Measurements from ENCODE around the gene TOX3.

Gene TOX3

DNA sequence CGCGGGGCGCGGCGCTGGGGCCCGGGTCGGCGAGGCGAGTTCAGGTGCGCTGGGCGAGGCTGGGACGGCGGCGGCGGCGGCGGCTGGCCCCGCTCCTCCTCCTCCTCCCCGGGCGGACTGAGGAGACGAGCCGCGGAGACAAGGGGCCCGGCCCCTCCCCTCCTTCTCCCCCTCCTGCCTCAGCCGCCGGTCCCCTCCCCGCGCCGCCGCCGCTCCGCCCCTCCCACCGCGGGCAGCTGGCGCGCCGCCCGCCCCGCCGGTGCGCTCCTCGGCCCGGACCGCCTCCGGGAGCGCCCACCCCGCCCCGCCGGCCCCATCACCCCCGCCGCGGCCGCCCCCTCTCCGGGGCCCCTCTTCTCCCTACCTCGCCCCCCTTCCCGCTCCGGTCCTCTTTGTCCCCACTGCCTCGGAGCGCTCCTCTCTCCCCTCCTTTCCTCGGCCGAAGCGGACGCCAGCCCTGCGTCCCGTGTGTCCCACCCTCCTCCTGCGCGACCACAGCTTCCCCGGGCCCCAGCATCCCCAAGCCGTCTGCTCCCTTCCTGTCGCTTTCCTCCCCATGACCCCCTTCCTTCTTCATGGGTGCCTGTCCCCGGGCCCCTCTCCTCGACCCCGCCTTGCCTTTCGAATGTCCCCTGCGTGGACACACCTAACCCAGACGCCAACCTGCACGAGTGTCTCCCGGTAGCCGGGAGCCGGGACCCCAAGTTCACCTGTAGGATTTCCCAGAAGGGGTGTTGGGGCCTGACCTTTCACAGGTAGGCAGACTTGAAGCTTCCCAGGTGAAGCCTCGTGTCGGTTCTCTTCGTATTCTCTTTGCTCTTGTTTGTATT lies at the start of gene TOX3:
Gene TOX3, minus strand, starts transcription at position 140 of the 830 bp plus-strand sequence. CDS start 420 bp downstream, outside the sequence.
- TF ChIP-seq, protein P1, sequence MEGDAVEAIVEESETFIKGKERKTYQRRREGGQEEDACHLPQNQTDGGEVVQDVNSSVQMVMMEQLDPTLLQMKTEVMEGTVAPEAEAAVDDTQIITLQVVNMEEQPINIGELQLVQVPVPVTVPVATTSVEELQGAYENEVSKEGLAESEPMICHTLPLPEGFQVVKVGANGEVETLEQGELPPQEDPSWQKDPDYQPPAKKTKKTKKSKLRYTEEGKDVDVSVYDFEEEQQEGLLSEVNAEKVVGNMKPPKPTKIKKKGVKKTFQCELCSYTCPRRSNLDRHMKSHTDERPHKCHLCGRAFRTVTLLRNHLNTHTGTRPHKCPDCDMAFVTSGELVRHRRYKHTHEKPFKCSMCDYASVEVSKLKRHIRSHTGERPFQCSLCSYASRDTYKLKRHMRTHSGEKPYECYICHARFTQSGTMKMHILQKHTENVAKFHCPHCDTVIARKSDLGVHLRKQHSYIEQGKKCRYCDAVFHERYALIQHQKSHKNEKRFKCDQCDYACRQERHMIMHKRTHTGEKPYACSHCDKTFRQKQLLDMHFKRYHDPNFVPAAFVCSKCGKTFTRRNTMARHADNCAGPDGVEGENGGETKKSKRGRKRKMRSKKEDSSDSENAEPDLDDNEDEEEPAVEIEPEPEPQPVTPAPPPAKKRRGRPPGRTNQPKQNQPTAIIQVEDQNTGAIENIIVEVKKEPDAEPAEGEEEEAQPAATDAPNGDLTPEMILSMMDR (IDR thresholded peaks at IDR 0.05; ENCODE audit: low read depth, low read length) = no peak
- in situ Hi-C loops (cut with HindIII; ENCODE audit: low sequenced_read_pairs) = no loop called here
- no peak within 1 kb of the TSS for H3K4me3 ChIP-seq (ENCODE audit: low read depth, low read length)

GRCh38 chr16:52592778-52593177 lies 45.8 kb upstream of the TOX3 start:
- DNase-seq (ENCODE audit: low read depth, low spot score) = no peak
- TF ChIP-seq, protein P1 (IDR thresholded peaks at IDR 0.05; ENCODE audit: low read depth, low read length) = no peak
- in situ Hi-C loops (cut with HindIII; ENCODE audit: low sequenced_read_pairs) = no loop called here

More for the DNA sequence above, at the start of gene TOX3:
- no peak for DNase-seq (ENCODE audit: low read depth, low spot score)

GRCh38 chr16:52591934-52592592 lies 45.1 kb upstream of the TOX3 start:
- in situ Hi-C loops (cut with HindIII; ENCODE audit: low sequenced_read_pairs) = no loop called here
- TF ChIP-seq, protein P1 (IDR thresholded peaks at IDR 0.05; ENCODE audit: low read depth, low read length) = no peak
- H3K4me3 ChIP-seq (ENCODE audit: low read depth, low read length) = no peak overlapping the region
- no peak for DNase-seq (ENCODE audit: low read depth, low spot score)

More at GRCh38 chr16:52592778-52593177, 45.8 kb upstream of the TOX3 start:
- no peak overlapping the region for H3K4me3 ChIP-seq (ENCODE audit: low read depth, low read length)

- no peak for DNase-seq (ENCODE audit: low read depth, low spot score)
- in situ Hi-C loops (cut with HindIII; ENCODE audit: low sequenced_read_pairs) = no loop called here
- TF ChIP-seq, protein P1 (IDR thresholded peaks at IDR 0.05; ENCODE audit: low read depth, low read length) = no peak
- H3K4me3 ChIP-seq (ENCODE audit: low read depth, low read length) = no peak overlapping the region
Observed at GRCh38 chr16:52591471-52591870, 44.5 kb upstream of the TOX3 start.

- TF ChIP-seq, protein P1 (IDR thresholded peaks at IDR 0.05; ENCODE audit: low read depth, low read length) = no peak
- DNase-seq (ENCODE audit: low read depth, low spot score) = no peak
- in situ Hi-C loops (cut with HindIII; ENCODE audit: low sequenced_read_pairs) = no loop called here
- no peak overlapping the region for H3K4me3 ChIP-seq (ENCODE audit: low read depth, low read length)
Observed at GRCh38 chr16:52586159-52586558, 39.2 kb upstream of the TOX3 start.

GRCh38 chr16:52584354-52585320 lies 37.7 kb upstream of the TOX3 start:
- TF ChIP-seq, protein P1 (IDR thresholded peaks at IDR 0.05; ENCODE audit: low read depth, low read length) = no peak
- H3K4me3 ChIP-seq (ENCODE audit: low read depth, low read length) = no peak overlapping the region
- DNase-seq (ENCODE audit: low read depth, low spot score) = no peak
- in situ Hi-C loops (cut with HindIII; ENCODE audit: low sequenced_read_pairs) = no loop called here
